ENCODE measurements around the gene ADGRL3.

DNA sequence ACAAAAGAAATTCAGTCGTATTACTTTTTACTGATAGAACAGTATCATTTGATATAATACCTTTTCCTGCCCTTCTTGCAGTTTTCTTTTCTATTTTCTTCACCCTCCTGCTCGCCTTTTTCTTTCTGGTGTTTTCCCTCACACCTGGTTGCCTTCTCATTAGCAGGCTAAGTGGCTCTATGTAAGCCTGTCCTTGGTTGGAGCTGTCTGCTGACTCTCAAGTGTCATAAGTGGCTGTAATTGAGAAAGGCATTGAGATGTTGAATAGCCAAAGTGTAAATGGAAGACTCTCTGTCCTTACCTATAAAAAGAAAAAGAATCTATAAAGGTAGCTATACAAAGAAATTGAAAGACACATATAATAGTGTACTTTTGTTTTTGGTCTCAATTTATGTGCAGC is 180.7 kb downstream of the ADGRL3 start:
- no peak for TF ChIP-seq JUND (IDR thresholded peaks at IDR 0.05)
- TF ChIP-seq CTCF (IDR thresholded peaks at IDR 0.05; ENCODE audit: low read depth, low read length, missing input control): no peak
- TF ChIP-seq GABPA (IDR thresholded peaks at IDR 0.05 in 1 of 2, conservative IDR thresholded peaks at IDR 0.05 in 1 of 2): no peak
- TF ChIP-seq YY1 (IDR thresholded peaks at IDR 0.05): no peak
- TF ChIP-seq RXRA (IDR thresholded peaks at IDR 0.05): no peak
- TF ChIP-seq, protein P1, sequence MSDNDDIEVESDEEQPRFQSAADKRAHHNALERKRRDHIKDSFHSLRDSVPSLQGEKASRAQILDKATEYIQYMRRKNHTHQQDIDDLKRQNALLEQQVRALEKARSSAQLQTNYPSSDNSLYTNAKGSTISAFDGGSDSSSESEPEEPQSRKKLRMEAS (IDR thresholded peaks at IDR 0.05): no peak
- TF ChIP-seq RAD21 (IDR thresholded peaks at IDR 0.05): no peak
- no peak for TF ChIP-seq ATF3 (IDR thresholded peaks at IDR 0.05)
- TF ChIP-seq SP1 (IDR thresholded peaks at IDR 0.05): no peak
- TF ChIP-seq ZBTB33 (IDR thresholded peaks at IDR 0.05): no peak
- no peak for TF ChIP-seq REST (IDR thresholded peaks at IDR 0.05)
- TF ChIP-seq EGR1 (IDR thresholded peaks at IDR 0.05; ENCODE audit: low read depth in 2 of 2): no peak
- no peak for TF ChIP-seq TAF1 (conservative IDR thresholded peaks at IDR 0.05)

Data from liver (tissue), 3 donors.